OCI-LY7 (cell line): ENCODE measurements around the gene MRPS33.

Experiments used
- CTCF ChIP-seq: fragments of 200-600 bp; sonication (generic); conservative IDR thresholded peaks from 2 replicates; pipeline ENCODE4 v1.5.1; 2014; ENCODE audit warnings: mild to moderate bottlenecking, antibody characterized with exemption, low read length, moderate library complexity, mixed read lengths
- EZH2phosphoT487 ChIP-seq: fragments of 200-600 bp; sonication (generic); IDR thresholded peaks from 2 replicates; pipeline ENCODE4 v1.6.1; 2018; ENCODE audit warnings: low read depth, borderline replicate concordance, mild to moderate bottlenecking, mixed run types, antibody characterized with exemption, low read length, moderate library complexity, mixed read lengths

- TF ChIP-seq CTCF (no peak), EZH2phosphoT487 (no peak)
Observed at GRCh38 chr7:141014125-141014523, 628 bp downstream of the MRPS33 start.
